GM18517 (cell line): ENCODE results near the gene TESK2.
"Not testable (repeated sequence)": the region's sequence is repeated elsewhere in the genome, so short reads cannot be mapped to it uniquely, and the experiment has no call there.

Experiments used
- ATAC-seq: cut with Tn5 transposase; IDR thresholded peaks from one replicate; pipeline ENCODE4 v1.9.1; 2021; ENCODE audit warnings: mild to moderate bottlenecking, moderate library complexity; ENCODE audit not compliant: unreplicated experiment

Gene TESK2

DNA sequence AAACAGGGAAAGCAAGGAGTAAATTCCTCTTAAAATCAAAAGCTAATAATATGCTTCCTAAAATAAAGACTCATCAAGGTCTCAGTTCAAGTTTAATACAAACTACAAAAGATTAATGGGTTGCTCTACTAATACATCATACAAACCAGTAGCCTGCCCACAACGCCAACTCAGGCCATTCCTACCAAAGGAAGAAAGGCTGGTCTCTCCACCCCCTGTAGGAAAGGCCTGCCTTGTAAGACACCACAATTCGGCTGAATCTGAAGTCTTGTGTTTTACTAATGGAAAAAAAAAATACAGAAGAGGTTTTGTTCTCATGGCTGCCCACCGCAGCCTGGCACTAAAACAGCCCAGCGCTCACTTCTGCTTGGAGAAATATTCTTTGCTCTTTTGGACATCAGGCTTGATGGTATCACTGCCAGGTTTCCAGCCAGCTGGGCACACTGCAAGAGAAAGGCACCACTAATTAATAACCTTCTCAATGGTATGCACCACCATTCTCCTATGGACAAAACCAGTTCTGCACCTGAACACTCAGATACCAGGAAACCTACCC lies 20.1 kb upstream of the TESK2 start:
- no peak for ATAC-seq

DNA sequence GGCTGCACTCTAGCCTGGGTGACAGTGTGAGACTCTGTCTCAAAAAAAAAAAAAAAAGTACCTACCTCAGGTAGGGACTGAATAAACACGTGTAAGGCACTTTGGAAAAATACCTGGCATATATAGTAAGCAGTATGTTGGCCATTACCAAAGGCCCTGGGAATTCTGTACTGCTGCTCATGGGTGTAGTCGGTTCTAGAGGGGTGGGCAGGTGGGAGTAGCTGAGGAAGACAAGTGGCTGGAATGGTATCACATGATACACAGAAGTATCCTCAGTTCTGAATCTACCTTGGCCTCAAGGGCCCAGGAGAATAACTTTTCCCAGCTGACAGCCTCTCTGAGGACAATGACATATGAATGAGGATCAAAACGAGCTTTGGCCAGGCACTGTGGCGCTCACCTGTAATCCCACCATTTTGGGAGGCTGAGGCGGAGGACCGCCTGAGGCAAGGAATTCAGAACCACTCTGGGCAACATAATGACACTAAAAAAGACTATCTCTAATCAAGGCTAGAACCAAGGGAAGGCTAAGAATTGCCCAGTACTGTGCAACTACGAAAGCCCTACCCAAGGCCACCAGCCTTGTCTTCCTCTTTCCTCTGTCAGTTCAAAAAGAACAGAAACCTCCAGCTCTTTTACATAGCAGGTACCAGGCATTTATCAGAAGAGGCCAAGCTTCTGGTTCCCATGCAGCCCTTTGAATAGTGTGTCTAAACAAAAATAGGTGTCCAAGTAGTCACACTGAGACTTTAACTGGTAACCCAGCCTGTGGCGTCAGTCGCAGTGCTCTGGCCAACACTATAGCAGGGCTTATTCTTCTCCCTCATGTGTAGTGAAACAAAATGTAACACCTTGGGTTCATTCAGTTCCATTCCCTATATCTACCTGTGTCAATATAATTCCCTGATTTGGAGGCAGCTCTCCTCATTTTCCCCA lies 19.3 kb upstream of the TESK2 start:
- ATAC-seq, result no peak

DNA sequence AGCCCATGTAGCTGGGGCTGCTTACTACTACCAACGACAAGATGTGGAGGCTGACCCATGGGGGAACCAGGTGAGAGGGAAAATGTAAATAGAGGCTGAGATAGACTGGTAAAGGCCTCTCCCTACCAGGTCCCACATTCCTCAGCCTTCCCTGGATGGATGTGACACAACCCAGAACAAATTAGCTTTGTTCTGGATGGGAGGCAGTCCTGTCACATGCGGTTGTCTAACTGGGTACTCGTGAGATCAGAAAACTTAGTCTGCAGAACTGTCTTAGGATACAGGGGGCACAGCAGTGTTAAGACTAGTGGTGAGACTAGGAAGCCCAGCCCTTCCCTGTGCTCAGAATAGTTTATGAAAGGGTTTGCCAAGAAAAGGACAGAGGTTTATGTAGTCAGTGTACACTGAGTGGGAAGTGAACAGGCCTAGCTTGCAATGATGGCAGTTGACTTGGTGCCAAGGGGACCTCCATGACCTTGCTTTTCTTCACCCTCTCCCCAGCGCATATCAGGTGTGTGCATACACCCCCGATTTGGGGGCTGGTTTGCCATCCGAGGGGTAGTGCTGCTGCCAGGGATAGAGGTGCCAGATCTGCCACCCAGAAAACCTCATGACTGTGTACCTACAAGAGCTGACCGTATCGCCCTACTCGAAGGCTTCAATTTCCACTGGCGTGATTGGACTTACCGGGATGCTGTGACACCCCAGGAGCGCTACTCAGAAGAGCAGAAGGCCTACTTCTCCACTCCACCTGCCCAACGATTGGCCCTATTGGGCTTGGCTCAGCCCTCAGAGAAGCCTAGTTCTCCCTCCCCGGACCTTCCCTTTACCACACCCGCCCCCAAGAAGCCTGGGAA lies 17.6 kb upstream of the TESK2 start:
- no peak for ATAC-seq

DNA sequence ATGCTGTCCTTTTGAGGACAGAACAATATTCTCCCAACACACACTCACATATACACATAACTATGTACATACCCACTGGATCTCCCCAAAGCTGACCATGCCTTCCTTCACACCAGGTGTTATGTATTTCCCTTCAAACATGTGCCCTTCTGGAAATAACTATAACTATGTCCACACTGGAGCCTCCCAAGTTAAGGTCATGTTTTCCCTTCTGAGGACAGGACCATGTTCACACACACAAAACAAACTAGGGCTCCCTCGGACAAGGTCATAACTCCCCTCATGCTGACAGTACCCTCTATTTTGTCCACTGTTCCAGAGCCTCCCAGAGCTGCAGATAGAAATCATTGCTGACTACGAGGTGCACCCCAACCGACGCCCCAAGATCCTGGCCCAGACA lies 16.9 kb upstream of the TESK2 start:
- ATAC-seq, result no peak

DNA sequence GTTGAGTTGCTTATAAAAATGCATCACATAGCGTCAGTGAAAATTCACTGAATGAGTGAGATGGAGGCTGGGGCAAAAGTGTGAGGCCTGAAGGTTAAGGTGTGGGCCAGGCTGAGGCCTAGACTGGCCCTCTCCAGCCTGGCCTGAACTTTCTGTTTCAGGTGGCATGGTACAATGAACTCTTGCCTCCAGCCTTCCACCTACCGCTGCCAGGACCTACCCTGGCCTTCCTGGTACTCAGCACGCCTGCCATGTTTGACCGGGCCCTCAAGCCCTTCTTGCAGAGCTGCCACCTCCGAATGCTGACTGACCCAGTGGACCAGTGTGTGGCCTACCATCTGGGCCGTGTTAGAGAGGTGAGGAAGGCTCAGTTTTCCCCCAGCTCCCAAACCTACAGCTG lies 16.2 kb upstream of the TESK2 start:
- ATAC-seq, result no peak

DNA sequence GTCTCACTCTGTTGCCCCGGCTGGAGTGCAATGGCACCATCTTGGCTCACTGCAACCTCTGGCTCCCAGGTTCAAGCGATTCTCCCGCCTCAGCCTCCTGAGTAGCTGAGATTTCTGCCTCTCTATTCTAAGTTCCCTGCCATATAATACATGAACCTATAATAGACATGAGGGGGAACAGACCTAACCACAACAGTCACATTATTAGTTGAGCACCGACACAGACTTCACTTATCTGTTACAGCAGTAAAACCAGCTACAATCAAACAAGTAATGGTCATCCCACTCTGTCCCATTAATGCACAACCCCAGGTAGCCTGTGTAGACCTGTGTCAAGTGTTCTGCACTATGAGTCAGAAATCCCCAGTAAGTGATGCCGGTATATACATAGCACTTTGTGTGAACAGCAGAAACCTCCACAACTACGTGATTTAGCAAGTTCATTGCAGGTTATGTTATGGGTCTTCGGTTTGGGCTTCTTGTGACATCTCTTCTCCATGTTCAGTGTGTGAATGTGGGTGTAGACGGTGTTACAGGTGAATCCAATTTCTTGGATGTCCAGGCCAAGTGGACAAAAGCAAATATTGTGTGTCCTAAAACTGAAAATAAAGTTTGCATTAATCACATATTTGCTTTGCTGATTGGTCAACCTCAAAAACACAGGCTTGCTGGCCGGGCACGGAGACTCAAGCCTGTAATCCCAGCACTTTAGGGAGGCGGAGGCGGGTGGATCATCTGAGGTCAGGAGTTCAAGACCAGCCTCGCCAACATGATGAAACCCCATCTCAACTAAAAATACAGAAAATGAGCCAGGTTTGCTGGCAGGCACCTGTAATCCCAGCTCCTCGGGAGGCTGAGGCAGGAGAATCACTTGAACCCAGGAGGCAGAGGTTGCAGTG lies 12.7 kb upstream of the TESK2 start:
- ATAC-seq, result no peak

DNA sequence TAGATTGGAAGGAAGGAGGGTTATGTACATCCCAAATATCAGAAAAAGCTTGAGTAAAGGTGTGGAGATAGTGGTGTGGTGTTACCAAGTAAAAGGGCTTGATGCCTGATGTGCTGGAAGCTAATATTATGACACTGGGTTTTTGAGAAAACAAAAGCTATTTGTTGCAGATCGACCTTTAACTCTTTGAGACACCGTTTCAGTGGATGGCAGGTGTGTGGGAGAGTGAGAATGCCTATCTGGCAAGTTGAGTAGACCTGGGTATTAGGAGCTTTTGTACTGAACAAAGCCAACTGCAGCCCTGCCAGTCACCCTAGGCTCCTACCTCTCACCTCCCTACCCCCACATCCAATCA lies 10.5 kb upstream of the TESK2 start:
- no peak for ATAC-seq

DNA sequence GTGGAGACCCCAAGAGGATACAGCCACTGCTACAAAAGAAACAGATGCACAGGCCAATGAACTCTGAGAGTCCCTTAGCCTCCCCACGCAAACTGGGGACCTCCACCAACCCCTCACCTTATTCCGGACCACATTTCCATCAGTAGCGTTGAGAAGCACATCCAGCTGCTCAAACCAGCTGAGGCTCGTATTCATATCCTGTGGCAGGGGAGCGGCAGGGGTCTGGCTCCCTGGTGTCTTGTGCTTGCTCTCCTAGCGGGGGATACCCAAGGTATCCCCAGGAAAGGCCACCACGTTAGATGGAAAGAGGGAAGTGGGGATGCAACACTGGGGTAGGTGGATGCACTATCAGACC lies 8.4 kb upstream of the TESK2 start:
- no peak for ATAC-seq

DNA sequence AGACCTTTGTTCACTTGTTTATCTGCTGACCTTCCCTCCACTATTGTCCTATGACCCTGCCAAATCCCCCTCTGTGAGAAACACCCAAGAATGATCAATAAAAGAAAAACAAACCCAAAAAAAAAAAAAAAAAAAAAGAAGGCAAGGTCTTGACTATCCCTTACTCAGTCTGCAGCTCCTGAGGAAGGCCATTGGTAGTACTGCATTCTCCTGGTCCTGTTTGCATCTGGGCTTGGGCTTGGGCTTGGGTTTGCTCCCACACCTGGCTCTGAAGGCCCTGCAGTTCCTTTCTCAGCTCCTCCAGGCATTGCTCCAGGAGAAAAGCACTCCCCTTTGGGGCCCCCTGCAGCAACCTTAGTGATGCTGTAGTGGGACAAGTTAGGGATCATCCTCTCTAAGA lies 7.3 kb upstream of the TESK2 start:
- ATAC-seq, result no peak

DNA sequence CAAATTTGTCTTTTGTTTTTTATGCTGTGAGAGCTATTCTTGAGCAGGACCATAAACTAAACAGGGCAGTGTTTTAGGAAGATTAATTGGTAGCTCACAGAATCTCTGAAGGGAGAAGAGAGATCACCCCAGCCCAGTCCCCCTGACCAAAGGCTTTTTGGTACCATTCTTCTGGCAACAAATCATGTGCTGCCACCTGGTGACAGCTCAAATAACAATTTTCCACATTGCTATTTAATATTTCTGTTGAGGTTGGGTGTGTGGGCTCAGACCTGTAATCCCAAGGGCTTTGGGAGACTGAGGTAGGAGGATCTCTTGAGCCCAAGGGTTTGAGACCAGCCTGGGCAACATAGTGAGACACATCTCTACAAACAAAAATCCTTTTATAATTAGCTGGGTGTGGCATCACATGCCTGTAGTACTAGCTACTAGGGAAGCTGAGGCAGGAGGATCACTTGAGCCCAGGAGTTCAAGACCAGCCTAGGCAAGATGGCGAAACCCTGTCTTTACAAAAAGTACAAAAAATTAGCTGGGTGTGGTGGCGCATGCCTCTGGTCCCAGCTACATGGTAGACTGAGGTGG lies 2.2 kb upstream of the TESK2 start:
- no peak for ATAC-seq

DNA sequence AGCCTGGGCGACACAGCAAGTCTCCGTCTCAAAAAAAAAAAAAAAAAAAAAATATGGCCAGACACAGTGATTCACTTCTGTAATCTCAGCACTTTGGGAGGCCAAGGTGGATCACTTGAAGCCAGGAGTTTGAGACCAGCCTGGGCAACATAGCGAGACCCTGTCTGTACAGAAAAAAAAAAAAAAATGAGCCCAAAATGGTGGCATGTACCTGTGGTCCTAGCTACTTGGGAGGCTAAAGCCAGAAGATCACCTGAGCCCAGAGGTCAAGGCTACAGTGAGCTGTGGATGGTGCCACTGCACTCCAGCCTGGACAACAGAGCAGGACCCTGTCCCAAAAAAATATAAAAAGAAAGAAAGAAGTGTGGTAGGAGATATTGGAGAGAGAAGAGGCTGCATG lies 1.7 kb upstream of the TESK2 start:
- ATAC-seq, result no peak

DNA sequence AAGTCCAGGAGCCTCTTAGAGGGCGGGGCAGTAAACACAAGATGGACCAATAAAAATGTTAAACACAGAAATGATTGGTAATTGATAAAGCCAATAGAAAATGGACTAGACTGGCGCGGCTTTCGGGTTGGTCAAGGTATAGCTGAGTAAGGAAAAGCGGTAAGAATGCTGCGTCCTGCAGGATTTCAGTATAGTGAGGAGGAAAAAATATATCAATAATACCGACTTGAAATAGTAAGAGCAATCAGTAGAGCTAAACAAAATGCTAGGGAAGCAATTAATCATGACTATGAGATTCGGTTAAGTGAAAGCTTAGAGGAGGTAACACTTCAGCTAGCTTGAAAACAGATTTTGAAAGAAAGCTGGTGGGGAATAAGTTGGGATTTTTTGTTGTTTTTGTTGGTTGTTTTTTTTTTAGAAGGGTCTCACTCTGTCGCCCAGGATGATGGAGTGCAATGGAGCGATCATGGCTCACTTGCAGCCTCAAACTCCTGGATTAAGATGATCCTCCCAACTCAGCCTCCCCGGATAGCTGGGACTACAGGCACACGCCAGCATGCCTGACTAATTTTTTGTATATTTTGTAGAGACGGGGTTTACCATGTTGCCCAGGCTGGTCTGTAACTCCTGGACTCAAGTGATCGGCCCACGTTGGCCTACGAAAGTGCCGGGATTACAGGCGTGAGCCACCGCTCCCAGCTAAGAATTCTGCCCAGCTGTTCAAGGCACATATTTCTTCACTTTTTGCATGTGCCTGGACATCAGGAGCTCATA lies 711 bp upstream of the TESK2 start:
- ATAC-seq, result no peak

DNA sequence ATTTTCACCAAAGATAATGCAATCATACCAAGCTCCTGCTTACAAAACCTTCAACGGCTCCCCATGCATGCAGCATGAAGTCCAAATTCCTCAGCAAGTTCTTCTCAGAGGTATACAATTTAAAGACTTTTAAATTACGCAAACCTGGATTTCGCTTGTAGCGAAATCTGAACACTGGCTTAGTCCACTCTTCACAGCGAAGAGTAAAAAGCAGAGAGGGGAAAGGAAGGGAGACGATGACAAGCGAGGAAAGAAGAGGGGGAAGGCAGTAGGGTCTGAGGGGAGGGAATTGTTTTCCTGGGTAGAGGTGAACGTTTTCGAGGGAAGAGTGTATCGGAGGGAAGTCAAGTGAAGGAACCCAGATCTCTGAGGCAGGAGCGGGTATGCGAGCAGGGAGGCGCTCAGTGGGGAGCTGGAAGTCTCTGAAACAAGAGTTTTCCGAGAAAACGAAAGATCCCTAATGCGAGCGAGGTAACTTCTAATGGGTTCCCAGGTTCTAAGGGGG lies 790 bp downstream of the TESK2 start:
- no peak for ATAC-seq

DNA sequence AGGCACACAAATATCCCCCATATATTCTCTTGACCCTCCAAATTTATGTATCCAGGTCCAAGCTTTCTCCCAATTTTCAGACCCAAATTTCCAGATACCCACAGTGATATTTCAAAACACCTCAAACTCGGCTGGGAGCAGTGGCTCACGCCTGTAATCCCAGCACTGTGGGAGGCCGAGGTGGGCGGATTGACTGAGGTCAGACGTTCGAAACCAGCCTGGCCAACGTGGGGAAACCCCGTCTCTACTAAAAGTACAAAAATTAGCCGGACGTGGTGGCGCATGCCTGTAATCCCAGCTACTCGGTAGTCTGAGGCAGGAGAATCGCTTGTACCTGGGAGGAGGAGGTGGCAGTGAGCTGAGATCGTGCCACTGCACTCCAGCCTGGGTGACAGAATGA lies 1.6 kb downstream of the TESK2 start:
- ATAC-seq, result not testable (repeated sequence)

DNA sequence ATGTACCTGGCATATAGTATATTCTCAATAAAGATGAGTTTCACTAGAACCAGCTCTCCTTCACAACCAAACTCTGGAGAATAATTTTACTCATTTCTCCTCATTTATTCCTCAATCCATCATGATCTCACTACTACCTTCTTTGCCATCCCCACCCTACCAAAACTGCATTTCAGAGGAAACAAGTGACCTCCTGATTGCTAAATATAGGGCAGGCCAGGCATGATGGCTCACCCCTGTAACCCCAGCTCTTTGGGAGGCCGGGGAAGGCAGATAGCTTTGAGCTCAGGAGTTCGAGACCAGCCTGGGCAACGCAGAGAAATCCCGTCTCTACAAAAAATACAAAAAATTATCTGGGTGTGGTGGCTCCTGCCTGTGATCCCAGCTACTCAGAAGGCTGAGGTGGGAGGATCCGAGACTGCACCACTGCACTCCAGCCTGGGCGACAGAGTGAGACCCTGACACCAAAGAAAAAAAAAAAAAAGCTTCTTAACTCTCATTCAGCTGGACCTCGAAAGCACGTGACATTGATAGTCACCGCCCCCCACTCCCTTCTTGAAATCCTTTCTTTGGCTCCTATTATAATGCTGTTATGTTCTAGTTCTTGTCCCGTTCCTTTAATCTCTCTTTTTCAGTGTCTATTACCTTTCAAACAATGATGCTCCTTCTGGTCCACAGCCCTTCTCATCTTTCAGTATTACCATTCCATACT lies 2.1 kb downstream of the TESK2 start:
- no peak for ATAC-seq

DNA sequence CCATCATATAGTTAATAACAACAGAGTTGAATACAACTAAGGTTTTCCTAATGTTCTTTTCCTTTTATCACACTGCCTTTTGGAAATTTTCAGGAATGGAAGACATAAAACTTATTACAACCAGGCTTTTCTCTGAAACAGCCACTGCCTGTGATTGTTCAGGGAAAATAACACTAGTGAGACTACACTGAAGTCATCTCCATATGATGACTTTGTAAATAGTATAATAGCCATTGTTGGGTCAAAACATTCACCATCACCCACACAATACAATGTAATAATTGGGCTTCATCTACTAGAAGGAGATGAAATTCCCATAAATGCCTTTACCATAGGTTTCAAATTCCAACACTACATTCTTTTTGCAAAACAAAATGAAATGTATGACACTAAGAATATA lies 5.0 kb downstream of the TESK2 start:
- ATAC-seq, result no peak

DNA sequence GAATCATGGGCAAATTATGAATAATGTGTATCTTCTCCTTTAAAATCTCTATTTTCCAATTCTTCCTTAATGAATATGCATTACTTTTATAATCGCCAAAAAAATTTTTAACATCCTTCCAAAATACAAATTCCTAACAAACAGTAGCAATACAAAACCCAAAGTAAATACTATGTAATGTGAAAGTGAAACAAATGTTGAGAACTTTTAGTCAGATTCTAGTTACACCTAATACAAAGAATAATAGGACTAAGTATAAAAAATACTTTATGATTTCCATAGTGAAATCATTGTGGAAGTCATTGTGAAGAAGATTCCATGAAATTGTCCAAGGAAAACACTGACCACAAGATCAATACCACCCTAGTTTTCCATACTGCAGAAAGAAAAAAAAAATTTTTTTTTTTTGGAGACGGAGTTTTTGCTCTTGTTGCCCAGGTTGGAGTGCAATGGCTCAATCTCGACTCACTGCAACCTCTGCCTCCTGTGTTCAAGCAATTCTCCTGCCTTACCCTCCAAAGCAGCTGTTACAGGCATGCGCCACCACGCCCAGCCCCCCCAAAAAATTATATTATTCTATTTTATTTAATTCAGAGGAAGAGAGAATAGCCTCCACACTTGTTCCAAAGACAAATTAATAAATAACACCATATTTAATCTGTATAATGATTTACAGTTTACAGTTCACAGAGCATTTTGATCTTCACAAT lies 11.8 kb downstream of the TESK2 start:
- no peak for ATAC-seq

DNA sequence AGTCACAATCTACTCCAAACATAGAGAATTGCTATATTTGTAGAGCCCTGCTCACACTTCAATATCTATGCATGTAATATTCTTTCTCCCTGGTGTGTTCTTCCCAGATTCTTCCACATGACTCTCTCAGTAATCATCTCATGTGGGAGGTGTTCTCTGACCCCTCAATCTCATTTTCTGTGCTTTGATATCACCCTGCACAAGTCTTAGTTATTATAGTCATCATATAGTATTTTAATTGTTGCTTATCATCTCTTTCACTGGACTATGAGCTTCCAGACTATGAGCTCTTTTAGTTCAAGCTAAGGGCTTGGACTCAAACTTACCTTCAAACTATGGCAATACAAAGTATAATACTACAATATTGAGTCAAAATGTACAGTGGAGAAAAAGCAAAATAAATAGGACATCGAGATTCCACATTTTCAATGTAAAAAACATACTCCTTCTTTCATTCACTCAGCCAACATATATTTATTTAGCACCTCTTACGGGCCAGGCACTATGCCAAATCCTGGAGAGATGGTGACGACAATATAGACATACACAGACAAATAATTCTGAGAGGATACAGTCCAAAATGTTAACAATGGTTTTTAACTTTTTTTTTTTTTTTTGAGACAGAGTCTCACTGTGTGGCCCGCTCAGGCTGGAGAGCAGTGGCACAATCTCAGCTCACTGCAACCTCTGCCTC lies 12.7 kb downstream of the TESK2 start:
- no peak for ATAC-seq
